GM23338 (cell line): ENCODE measurements around the gene MBD2. TPM values are rescaled to one million over a fixed set of nuclear protein-coding genes. Genes with fewer than 3 reads are reported as not detected.

Source experiments
- ATAC-seq: fragments of 200-7000 bp; cut with Tn5 transposase; 3 replicates; pipeline ENCODE4 v1.9.1; 2020
- DNase-seq: peaks from one replicate; pipeline ENCODE4 v3.0.0-alpha.2; 2015; ENCODE audit warnings: low spot score
- H2AFZ ChIP-seq: fragments of 200-600 bp; sonication (generic); 2 replicates; pipeline ENCODE4 v1.8.0; 2016; ENCODE audit warnings: antibody characterized with exemption, mild to moderate bottlenecking, moderate library complexity
- H3F3A ChIP-seq: fragments of 200-600 bp; sonication (generic); replicated peaks from 2 replicates; pipeline ENCODE4 v1.8.0; 2017; ENCODE audit warnings: antibody characterized with exemption, mixed run types, low read depth
- H3K27ac ChIP-seq: fragments of 200-600 bp; sonication (generic); 2 replicates; pipeline ENCODE4 v1.6.1; 2016; ENCODE audit warnings: low read depth
- H3K27me3 ChIP-seq: fragments of 200-600 bp; sonication (generic); 2 replicates; pipeline ENCODE4 v1.8.0; 2016; ENCODE audit warnings: mild to moderate bottlenecking, mixed run types, moderate library complexity; ENCODE audit not compliant: insufficient read depth
- H3K36me3 ChIP-seq: fragments of 200-600 bp; sonication (generic); 2 replicates; pipeline ENCODE4 v1.8.0; 2016; ENCODE audit warnings: mild to moderate bottlenecking; ENCODE audit not compliant: insufficient read depth
- H3K4me1 ChIP-seq: fragments of 200-600 bp; sonication (generic); 2 replicates; pipeline ENCODE4 v1.8.0; 2016; ENCODE audit warnings: mild to moderate bottlenecking, moderate library complexity; ENCODE audit not compliant: insufficient read depth
- H3K4me2 ChIP-seq: fragments of 200-600 bp; sonication (generic); 2 replicates; pipeline ENCODE4 v1.7.1; 2017; ENCODE audit warnings: mixed run types
- H3K4me3 ChIP-seq: fragments of 200-600 bp; sonication (generic); 2 replicates; pipeline ENCODE4 v1.6.1; 2016; ENCODE audit warnings: mixed run types
- H3K79me2 ChIP-seq: fragments of 200-600 bp; sonication (generic); replicated peaks from 2 replicates; pipeline ENCODE4 v1.8.0; 2017; ENCODE audit warnings: mild to moderate bottlenecking; ENCODE audit not compliant: insufficient read depth
- H3K9me2 ChIP-seq: fragments of 200-600 bp; sonication (generic); 2 replicates; pipeline ENCODE4 v1.8.0; 2017; ENCODE audit not compliant: insufficient read depth
- H4K20me1 ChIP-seq: fragments of 200-600 bp; sonication (generic); replicated peaks from 2 replicates; pipeline ENCODE4 v1.8.0; 2017; ENCODE audit warnings: mild to moderate bottlenecking; ENCODE audit not compliant: insufficient read depth
- H3K27ac Mint-ChIP-seq: 2 replicates; pipeline ENCODE4 v1.8.0; 2020; ENCODE audit warnings: inconsistent platforms, mild to moderate bottlenecking, moderate library complexity, mixed read lengths
- H3K27me3 Mint-ChIP-seq: 3 replicates; pipeline ENCODE4 v1.8.0; 2022; ENCODE audit warnings: low read depth, mild to moderate bottlenecking, moderate library complexity, mixed read lengths, inconsistent platforms; ENCODE audit not compliant: insufficient read depth, poor library complexity
- H3K36me3 Mint-ChIP-seq: 3 replicates; pipeline ENCODE4 v1.8.0; 2021; ENCODE audit warnings: low read depth, mild to moderate bottlenecking, inconsistent platforms, moderate library complexity, mixed read lengths
- H3K4me1 Mint-ChIP-seq: 3 replicates; pipeline ENCODE4 v1.8.0; 2020; ENCODE audit warnings: mild to moderate bottlenecking, inconsistent platforms, mixed read lengths
- H3K4me3 Mint-ChIP-seq: 3 replicates; pipeline ENCODE4 v1.8.0; 2021; ENCODE audit warnings: moderate library complexity, mild to moderate bottlenecking, inconsistent platforms, mixed read lengths
- H3K9me3 Mint-ChIP-seq: 3 replicates; pipeline ENCODE4 v1.8.0; 2020; ENCODE audit warnings: moderate library complexity, mild to moderate bottlenecking, inconsistent platforms, mixed read lengths
- CREB1 ChIP-seq: fragments of 250-450 bp; sonication (Bioruptor Pico); IDR thresholded peaks from 2 replicates; pipeline ENCODE4 v1.5.0; 2020; ENCODE audit warnings: low read depth, mild to moderate bottlenecking, moderate library complexity
- CTCF ChIP-seq, 2 experiments: fragments of 200-600 bp in 1 of 2; sonication (generic) in 1 of 2; conservative IDR thresholded peaks; 2 replicates each; pipeline versions ENCODE4 v1.5.1 to v1.6.1; 2016 to 2017; ENCODE audit warnings: antibody characterized with exemption in 2 of 2, low read depth in 2 of 2, mild to moderate bottlenecking in 2 of 2, moderate library complexity in 1 of 2
- ETS1 ChIP-seq: IDR thresholded peaks from 2 replicates; pipeline ENCODE4 v1.6.1; 2016; ENCODE audit warnings: antibody characterized with exemption
- EZH2 ChIP-seq: fragments of 200-600 bp; sonication (generic); IDR thresholded peaks from one replicate; pipeline ENCODE4 v1.8.0; 2017; ENCODE audit warnings: antibody characterized with exemption, mild to moderate bottlenecking, low read depth; ENCODE audit not compliant: unreplicated experiment
- EZH2phosphoT487 ChIP-seq: fragments of 200-600 bp; sonication (generic); IDR thresholded peaks from one replicate; pipeline ENCODE4 v1.8.1; 2018; ENCODE audit warnings: antibody characterized with exemption; ENCODE audit not compliant: unreplicated experiment
- JUNB ChIP-seq: IDR thresholded peaks from one replicate; pipeline ENCODE4 v1.6.1; 2016; ENCODE audit warnings: antibody characterized with exemption; ENCODE audit not compliant: unreplicated experiment
- NANOG ChIP-seq: IDR thresholded peaks from 2 replicates; pipeline ENCODE4 v1.6.1; 2016; ENCODE audit warnings: antibody characterized with exemption, borderline replicate concordance
- POLR2AphosphoS5 ChIP-seq: IDR thresholded peaks from 2 replicates; pipeline ENCODE4 v1.6.1; 2016; ENCODE audit warnings: antibody characterized with exemption, low read depth
- STAT1 ChIP-seq: IDR thresholded peaks from one replicate; pipeline ENCODE4 v1.6.1; 2016; ENCODE audit warnings: antibody characterized with exemption; ENCODE audit not compliant: unreplicated experiment
- ZNF114 ChIP-seq: fragments of 250-450 bp; sonication (Bioruptor Pico); IDR thresholded peaks from 2 replicates; pipeline ENCODE4 v1.5.0; 2020; ENCODE audit warnings: mild to moderate bottlenecking, moderate library complexity
- ZNF331 ChIP-seq: fragments of 250-450 bp; sonication (Bioruptor Pico); IDR thresholded peaks from 2 replicates; pipeline ENCODE4 v1.5.0; 2020; ENCODE audit warnings: low read depth, mild to moderate bottlenecking, moderate library complexity
- ZNF462 ChIP-seq: fragments of 250-450 bp; sonication (Bioruptor Pico); IDR thresholded peaks from 2 replicates; pipeline ENCODE4 v1.5.0; 2020; ENCODE audit warnings: mild to moderate bottlenecking, moderate library complexity
- polyA plus RNA-seq: library from polyadenylated mRNA; unstranded; fragments of >200 nt; fragmentation: Nextera tagmentation; extraction: Ambion mirVana; gene quantifications from 2 replicates; pipeline ENCODE4 v1.2.1, GENCODE V29; 2016
- total RNA-seq: library from RNA; depleted of rRNA; stranded (reverse); fragments of >200 nt; shearing (Covaris generic); gene quantifications from 2 replicates; pipeline ENCODE4 v1.2.3, GENCODE V29; 2014

Gene MBD2
- total and polyA plus RNA-seq, 2 experiments from 2014 or later, result 11.2 to 39.2 TPM

- TF ChIP-seq ZNF462 (no peak), EZH2 (no peak)
These were observed 77.0 kb downstream of the MBD2 start (continued) for GRCh38 chr18:54147439-54147838.

- no peak for ATAC-seq
- H3K27me3 Mint-ChIP-seq, result peaks cover 4% of the 10 kb centered on the region
- no peaks in the 10 kb centered on the region for H3K36me3 ChIP-seq
- no peaks in the 10 kb centered on the region for H3K27me3 ChIP-seq
- H3K4me1 ChIP-seq, result no peaks in the 10 kb centered on the region
- H3K27ac Mint-ChIP-seq, result no peak overlapping the region
- H4K20me1 ChIP-seq, result no peaks in the 10 kb centered on the region
- H3K4me3 Mint-ChIP-seq, result no peak overlapping the region
- H3K9me2 ChIP-seq, result no peaks in the 10 kb centered on the region; the same call in 1 of the 2 replicates
- peaks cover 22% of the 10 kb centered on the region; the same call in 2 of the 3 replicates for H3K36me3 Mint-ChIP-seq
- H3K27ac ChIP-seq, result no peak overlapping the region
- H3F3A ChIP-seq, result no peaks in the 10 kb centered on the region
- no peaks in the 10 kb centered on the region for H3K79me2 ChIP-seq
- H2AFZ ChIP-seq, result no peak overlapping the region
- H3K9me3 Mint-ChIP-seq, result peaks cover 36% of the 10 kb centered on the region
- no peak overlapping the region for H3K4me3 ChIP-seq
- no peak for TF ChIP-seq EZH2phosphoT487
- DNase-seq, result no peak
- no peaks in the 10 kb centered on the region for H3K4me1 Mint-ChIP-seq
- H3K4me2 ChIP-seq, result no peak overlapping the region
These were observed 83.3 kb downstream of the MBD2 start for GRCh38 chr18:54141041-54141608.

GRCh38 chr18:54140641-54141040, 83.8 kb downstream of the MBD2 start:
- Mint-ChIP-seq H3K27me3 (peaks cover 4% of the 10 kb centered on the region), H3K36me3 (peaks cover 22% of the 10 kb centered on the region; the same call in 2 of the 3 replicates), H3K9me3 (peaks cover 36% of the 10 kb centered on the region), H3K4me1 (no peaks in the 10 kb centered on the region), H3K4me3 (no peak overlapping the region), H3K27ac (no peak overlapping the region)
- H3K79me2 ChIP-seq, result no peaks in the 10 kb centered on the region
- no peak overlapping the region for H3K4me3 ChIP-seq
- ATAC-seq (no peak), DNase-seq (no peak)
- H3K9me2 ChIP-seq, result no peaks in the 10 kb centered on the region; the same call in 1 of the 2 replicates
- H3K4me1 ChIP-seq, result no peaks in the 10 kb centered on the region
- H2AFZ ChIP-seq, result no peak overlapping the region
- H3K27ac ChIP-seq, result no peak overlapping the region
- no peaks in the 10 kb centered on the region for H3K36me3 ChIP-seq
- H4K20me1 ChIP-seq, result no peaks in the 10 kb centered on the region
- H3K4me2 ChIP-seq, result no peak overlapping the region
- H3F3A ChIP-seq, result no peaks in the 10 kb centered on the region
- no peaks in the 10 kb centered on the region for H3K27me3 ChIP-seq
- no peak for TF ChIP-seq CREB1 (CRISPR knock-in tag)
- no peak for TF ChIP-seq POLR2AphosphoS5
- TF ChIP-seq EZH2phosphoT487, result no peak
- TF ChIP-seq STAT1, result no peak
- TF ChIP-seq NANOG, result no peak
- TF ChIP-seq JUNB, result no peak
- no peak for TF ChIP-seq ZNF114 (CRISPR knock-in tag)
- TF ChIP-seq CTCF (conservative IDR thresholded peaks at IDR 0.05; ENCODE audit: low read depth in 2 of 2), result no peak
- TF ChIP-seq ETS1, result no peak
- no peak for TF ChIP-seq ZNF331
